Ramos (cell line): ENCODE measurements around the gene RETREG3.
"Not testable (repeated sequence)": the region's sequence is repeated elsewhere in the genome, so short reads cannot be mapped to it uniquely, and the experiment has no call there.

Experiments used
- in situ Hi-C: fragments of 300-500 bp; cut with MboI; formaldehyde crosslinking; loops from one replicate; pipeline ENCODE4 v1.14.3; 2022; ENCODE audit warnings: low sequenced_read_pairs; ENCODE audit not compliant: unreplicated experiment

RETREG3 gene

GRCh38 chr17:42613699-42614295 is 4.6 kb upstream of the RETREG3 start:
- in situ Hi-C loops, result no loop called here

GRCh38 chr17:42612013-42612412 is 2.8 kb upstream of the RETREG3 start:
- in situ Hi-C loops, result no loop called here

- in situ Hi-C loops, result not testable (repeated sequence)
Observed at GRCh38 chr17:42609814-42610801, 934 bp upstream of the RETREG3 start.

- in situ Hi-C loops, result no loop called here
Observed at GRCh38 chr17:42608305-42609181, 631 bp downstream of the RETREG3 start.

GRCh38 chr17:42607769-42608168 is 1.4 kb downstream of the RETREG3 start:
- in situ Hi-C loops, result no loop called here

GRCh38 chr17:42603318-42603717 is 5.9 kb downstream of the RETREG3 start:
- in situ Hi-C loops, result no loop called here

GRCh38 chr17:42598905-42599304 is 10.3 kb downstream of the RETREG3 start:
- in situ Hi-C loops, result loop anchor here (25.0 kb wide), 1 partner anchor 763 kb away; no protein-coding TSS in a partner anchor

GRCh38 chr17:42596386-42596785 is 12.8 kb downstream of the RETREG3 start:
- in situ Hi-C loops, result loop anchor here (25.0 kb wide), 1 partner anchor 766 kb away; no protein-coding TSS in a partner anchor

GRCh38 chr17:42591411-42591810 is 17.8 kb downstream of the RETREG3 start:
- in situ Hi-C loops, result loop anchor here (25.0 kb wide), 1 partner anchor 771 kb away; no protein-coding TSS in a partner anchor

- in situ Hi-C loops, result loop anchor here (25.0 kb wide), 1 partner anchor 771 kb away; no protein-coding TSS in a partner anchor
Observed at GRCh38 chr17:42590886-42591285, 18.3 kb downstream of the RETREG3 start.

GRCh38 chr17:42586514-42587230 is 22.5 kb downstream of the RETREG3 start:
- in situ Hi-C loops, result loop anchor here (25.0 kb wide), 1 partner anchor 776 kb away; no protein-coding TSS in a partner anchor

GRCh38 chr17:42585353-42585752 is 23.8 kb downstream of the RETREG3 start:
- in situ Hi-C loops, result loop anchor here (25.0 kb wide), 1 partner anchor 777 kb away; no protein-coding TSS in a partner anchor

GRCh38 chr17:42584880-42585279 is 24.3 kb downstream of the RETREG3 start:
- in situ Hi-C loops, result loop anchor here (25.0 kb wide), 1 partner anchor 777 kb away; no protein-coding TSS in a partner anchor

- in situ Hi-C loops, result loop anchor here (25.0 kb wide), 1 partner anchor 780 kb away; no protein-coding TSS in a partner anchor
Observed at GRCh38 chr17:42581744-42582270, 27.4 kb downstream of the RETREG3 start.

GRCh38 chr17:42579794-42580551 is 29.2 kb downstream of the RETREG3 start:
- in situ Hi-C loops, result loop anchor here (5.0 to 25.0 kb wide), 4 partner anchors 102 to 782 kb away; partner anchors contain the start of genes CCR10, CNTNAP1, PTGES3L and RAMP2

GRCh38 chr17:42578282-42578869 is 30.8 kb downstream of the RETREG3 start:
- in situ Hi-C loops, result loop anchor here (5.0 to 25.0 kb wide), 4 partner anchors 104 to 784 kb away; partner anchors contain the start of genes CCR10, CNTNAP1, PTGES3L and RAMP2

GRCh38 chr17:42577532-42578281 is 31.5 kb downstream of the RETREG3 start, which contains the start of gene PSMC3IP:
PSMC3IP (minus strand) TSS chr17:42577729; CDS start chr17:42577686, 43 bp downstream.
- in situ Hi-C loops, result loop anchor here (5.0 to 25.0 kb wide), 4 partner anchors 105 to 785 kb away; partner anchors contain the start of genes CCR10, CNTNAP1, PTGES3L and RAMP2
